HG03521 (cell line): ENCODE data around the gene ARID1B.
"Not testable (repeated sequence)": the region's sequence is repeated elsewhere in the genome, so short reads cannot be mapped to it uniquely, and the experiment has no call there.

Source experiments
- ATAC-seq: cut with Tn5 transposase; IDR thresholded peaks from one replicate; pipeline ENCODE4 v1.9.1; 2021; ENCODE audit warnings: mild to moderate bottlenecking, moderate library complexity; ENCODE audit not compliant: unreplicated experiment

The ARID1B gene

GRCh38 chr6:157144859-157145568 is 367.8 kb downstream of the ARID1B start:
- ATAC-seq = no peak

DNA sequence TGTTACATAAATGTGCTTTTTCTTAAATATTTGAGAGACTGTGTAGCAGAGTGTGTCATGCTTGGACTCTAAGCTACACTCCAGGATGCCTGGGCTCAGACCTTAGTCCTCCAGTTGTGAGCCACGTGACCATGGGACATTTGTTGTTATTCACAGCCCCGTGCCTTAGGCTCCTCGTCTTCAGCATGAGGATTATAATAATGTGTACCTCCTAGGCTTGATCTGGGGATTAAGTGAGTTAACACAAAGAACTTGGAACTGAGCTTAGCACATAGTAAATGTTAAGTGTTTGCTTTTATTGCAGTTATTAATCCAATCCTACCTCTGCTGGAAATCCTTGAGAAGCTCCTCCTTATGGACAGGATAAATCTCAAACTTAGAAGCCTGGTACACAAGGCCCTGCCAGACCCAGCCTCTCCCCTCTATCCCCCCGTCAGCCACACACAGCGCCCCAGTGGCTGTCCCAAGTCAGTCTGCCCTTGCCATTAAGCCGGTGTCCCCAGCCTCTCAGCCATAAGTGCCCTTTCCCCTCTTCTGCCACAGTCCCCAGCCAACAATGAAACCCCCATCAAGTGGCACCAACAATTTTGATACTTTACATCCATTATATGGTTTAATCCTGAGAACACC is 368.6 kb downstream of the ARID1B start:
- ATAC-seq = no peak

DNA sequence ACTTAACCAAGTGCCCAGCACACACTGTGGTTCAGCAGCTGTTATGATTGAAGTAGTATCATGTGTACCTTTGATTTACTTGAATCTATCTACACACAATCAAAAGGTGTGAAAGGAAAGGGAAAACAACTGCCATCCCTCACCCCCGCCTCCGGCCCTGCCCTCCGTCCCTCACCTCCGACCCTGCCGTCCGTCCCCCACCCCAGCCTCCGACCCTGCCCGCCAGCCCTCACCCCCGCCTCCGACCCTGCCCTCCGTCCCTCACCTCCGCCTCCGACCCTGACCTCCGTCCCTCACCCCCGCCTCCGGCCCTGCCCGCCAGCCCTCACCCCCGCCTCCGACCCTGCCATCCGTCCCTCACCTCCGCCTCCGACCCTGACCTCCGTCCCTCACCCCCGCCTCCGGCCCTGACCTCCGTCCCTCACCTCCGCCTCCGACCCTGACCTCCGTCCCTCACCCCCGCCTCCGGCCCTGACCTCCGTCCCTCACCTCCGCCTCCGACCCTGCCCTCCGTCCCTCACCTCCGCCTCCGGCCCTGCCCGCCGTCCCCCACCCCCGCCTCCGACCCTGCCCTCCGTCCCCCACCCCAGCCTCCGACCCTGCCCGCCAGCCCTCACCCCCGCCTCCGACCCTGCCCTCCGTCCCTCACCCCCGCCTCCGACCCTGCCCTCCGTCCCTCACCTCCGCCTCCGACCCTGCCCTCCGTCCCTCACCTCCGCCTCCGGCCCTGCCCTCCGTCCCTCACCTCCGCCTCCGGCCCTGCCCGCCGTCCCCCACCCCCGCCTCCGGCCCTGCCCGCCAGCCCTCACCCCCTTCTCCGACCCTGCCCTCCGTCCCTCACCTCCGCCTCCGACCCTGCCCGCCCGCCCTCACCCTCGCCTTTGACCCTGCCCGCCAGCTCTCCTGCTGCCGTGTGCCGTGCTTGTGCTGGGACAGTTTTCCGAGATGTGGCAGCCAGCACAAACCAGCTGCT is 370.2 kb downstream of the ARID1B start:
- ATAC-seq = not testable (repeated sequence)

GRCh38 chr6:157148391-157149323 is 371.5 kb downstream of the ARID1B start:
- no peak for ATAC-seq

GRCh38 chr6:157150076-157150475 is 372.9 kb downstream of the ARID1B start:
- no peak for ATAC-seq

GRCh38 chr6:157151029-157151428 is 373.9 kb downstream of the ARID1B start:
- ATAC-seq = no peak

- ATAC-seq = no peak
Measured at GRCh38 chr6:157151989-157152388, 374.8 kb downstream of the ARID1B start.

DNA sequence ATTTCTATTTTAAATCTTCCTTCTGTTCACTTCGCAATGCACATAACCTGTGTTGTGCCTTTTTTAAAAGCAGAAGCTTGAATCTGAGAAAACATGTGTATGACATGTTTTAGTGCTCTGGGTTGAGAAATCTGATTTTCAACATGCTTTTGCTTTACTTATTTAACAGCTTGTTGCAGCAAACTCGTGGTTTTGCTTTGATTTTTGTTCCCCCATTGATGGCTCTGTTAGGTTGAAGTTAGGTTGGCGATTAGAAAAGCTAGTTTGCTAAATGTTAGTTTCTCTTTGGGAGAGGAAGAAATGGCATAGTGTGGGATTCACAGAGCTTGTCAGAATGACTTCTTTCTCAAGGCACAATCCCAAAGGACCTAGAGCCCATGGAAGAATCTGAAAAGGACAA is 375.4 kb downstream of the ARID1B start:
- ATAC-seq = no peak

DNA sequence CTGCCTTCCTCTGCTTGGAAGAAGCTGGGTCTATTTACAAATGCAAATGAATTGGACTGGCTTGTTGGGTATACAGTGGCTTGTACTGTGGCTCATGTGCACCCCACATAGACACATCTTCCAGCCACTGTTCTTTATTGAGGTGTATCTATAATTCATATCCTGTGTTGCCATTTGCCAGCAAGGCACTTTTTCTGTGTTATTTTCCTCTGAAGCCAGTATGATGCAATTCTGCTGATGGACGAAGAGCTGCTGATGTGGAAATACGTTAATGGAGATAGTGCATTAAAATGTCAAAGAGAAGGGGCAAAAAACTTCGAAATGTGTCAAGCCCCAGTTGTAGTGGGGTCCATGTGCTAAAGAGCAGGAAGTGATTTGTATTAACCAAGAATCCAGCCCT is 378.6 kb downstream of the ARID1B start:
- no peak for ATAC-seq

- ATAC-seq = no peak
Measured at GRCh38 chr6:157157258-157157657, 380.1 kb downstream of the ARID1B start.

DNA sequence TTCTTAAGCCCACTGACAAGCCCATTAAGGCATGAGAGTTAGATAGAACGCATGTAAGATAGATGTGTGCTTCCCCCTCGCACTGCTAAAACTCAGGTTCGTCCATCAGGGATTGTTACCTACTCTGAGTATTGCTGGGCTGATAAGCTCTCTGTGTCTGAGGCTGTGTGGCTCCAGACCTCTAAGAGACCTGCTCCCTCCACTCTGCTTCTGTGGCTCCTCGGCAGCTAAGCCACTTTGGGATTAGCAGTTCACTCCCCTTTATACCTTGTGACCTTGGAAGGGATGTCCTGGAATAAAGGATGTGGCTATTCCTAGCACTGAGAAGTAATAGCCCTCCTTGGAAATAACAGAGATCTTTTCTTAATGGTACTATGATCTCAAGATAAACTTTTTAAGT is 381.3 kb downstream of the ARID1B start:
- ATAC-seq = no peak

DNA sequence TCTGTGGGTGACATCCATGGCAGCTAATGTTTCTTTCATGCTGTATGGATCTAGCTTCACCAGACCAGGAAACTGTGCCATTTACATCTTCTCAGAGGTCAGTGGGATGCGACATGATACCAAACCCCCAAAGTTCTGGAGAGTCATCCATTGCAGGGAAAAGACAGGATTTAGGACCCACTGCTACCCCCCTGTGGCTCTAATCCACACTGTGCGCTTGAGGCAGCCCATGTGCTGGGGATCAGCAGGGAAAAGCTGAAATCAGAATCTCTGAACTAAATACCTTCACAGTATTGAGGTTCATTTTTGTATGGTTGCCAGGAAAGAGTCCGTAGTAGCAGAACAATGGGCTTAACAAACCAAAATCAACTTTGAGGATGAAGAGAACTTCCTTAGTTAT is 381.7 kb downstream of the ARID1B start:
- no peak for ATAC-seq

GRCh38 chr6:157159348-157159747 is 382.2 kb downstream of the ARID1B start:
- no peak for ATAC-seq

GRCh38 chr6:157161912-157162311 is 384.7 kb downstream of the ARID1B start:
- ATAC-seq = no peak

GRCh38 chr6:157162766-157163433 is 385.7 kb downstream of the ARID1B start:
- ATAC-seq = no peak

DNA sequence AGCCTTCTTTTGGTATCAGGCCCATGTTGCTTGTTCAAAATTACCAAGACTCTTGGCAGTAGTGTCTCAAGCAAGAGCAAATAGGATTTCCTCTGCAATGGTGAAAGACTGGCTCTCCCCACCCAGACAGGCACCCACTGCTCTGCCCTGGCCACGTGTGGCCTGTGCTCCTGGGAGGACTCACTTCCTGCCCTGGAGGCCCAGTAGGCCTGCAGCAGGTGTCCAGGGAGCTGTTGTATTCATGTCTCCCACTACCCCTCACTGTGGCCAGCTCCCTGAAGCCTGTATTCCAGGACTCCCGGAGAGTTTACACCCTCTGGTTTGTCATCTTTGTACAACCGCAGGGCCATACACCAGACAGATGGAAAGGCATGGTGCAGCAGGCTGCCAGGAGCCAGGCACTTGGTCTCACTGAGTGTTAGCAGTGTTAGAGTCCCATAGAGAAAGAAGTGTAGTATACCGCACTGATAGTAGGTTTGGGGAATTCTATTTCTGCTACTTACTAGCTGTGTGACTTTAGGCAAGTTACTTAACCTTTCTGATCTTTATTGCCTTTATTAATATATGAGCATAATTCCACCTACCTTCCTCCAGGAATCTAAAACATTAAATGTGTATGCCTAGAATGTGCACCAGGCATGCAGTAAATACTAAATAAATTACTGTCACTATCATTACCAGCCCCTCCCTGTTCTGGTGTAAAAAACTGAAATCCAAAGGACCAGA is 386.4 kb downstream of the ARID1B start:
- no peak for ATAC-seq

GRCh38 chr6:157164972-157165371 is 387.8 kb downstream of the ARID1B start:
- no peak for ATAC-seq

DNA sequence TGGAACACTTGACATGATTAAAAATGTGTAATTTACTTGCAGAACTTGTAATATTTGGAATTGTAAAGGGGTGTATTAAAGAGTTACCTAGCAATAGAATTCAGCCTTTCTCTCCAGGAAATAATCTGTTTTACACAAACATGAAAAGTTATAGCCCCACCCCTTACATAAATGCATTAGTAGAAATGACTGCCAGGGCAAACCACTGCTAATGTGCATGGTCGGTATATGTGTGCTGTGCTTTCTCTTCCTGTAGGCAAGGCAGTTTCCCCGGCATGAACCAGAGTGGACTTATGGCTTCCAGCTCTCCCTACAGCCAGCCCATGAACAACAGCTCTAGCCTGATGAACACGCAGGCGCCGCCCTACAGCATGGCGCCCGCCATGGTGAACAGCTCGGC is 389.6 kb downstream of the ARID1B start:
- no peak for ATAC-seq

DNA sequence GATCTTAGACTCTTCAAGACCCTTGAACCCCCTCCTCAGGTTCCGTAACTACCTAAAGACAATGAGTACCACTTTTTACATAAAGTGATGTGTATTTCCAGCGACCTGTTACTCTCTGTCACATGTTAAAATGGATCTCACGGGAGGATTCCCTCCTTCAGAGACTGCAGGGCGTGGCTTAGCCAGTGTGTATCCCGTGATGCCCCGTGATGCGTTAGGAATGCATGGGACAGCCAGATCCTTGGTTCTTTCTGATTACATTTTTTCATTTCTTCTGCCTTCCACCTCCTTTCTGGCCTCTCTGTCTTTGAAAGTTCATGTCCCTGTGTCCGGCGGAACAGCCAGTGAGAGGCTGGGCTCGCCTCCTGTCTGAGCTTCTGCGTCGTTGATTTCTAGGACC is 390.7 kb downstream of the ARID1B start:
- no peak for ATAC-seq
